T-helper 2 cell treated with Interferon-gamma antibody and Interleukin-4, amounts not matched to agents 5 μg/mL and 100 μg/mL, for 36 hours (primary cell): Measurements from ENCODE around the gene TBC1D21.

ENCODE experiments used
- DNase-seq: peaks from one replicate; pipeline ENCODE4 v3.0.0; 2021; ENCODE audit warnings: low spot score
- H3K27ac Mint-ChIP-seq: one replicate; pipeline ENCODE4 v1.8.0; 2021; ENCODE audit warnings: mild to moderate bottlenecking, mixed read lengths
- H3K27me3 Mint-ChIP-seq: one replicate; pipeline ENCODE4 v1.8.0; 2021; ENCODE audit warnings: low read depth, mixed read lengths
- H3K36me3 Mint-ChIP-seq: one replicate; pipeline ENCODE4 v1.8.0; 2021; ENCODE audit warnings: low read depth, mixed read lengths
- H3K4me1 Mint-ChIP-seq: one replicate; pipeline ENCODE4 v1.8.0; 2021; ENCODE audit warnings: low read depth, mixed read lengths
- H3K4me3 Mint-ChIP-seq: one replicate; pipeline ENCODE4 v1.8.0; 2022; ENCODE audit warnings: mild to moderate bottlenecking, moderate library complexity, mixed read lengths
- H3K9me3 Mint-ChIP-seq: one replicate; pipeline ENCODE4 v1.8.0; 2021; ENCODE audit warnings: mixed read lengths

Gene TBC1D21

DNA sequence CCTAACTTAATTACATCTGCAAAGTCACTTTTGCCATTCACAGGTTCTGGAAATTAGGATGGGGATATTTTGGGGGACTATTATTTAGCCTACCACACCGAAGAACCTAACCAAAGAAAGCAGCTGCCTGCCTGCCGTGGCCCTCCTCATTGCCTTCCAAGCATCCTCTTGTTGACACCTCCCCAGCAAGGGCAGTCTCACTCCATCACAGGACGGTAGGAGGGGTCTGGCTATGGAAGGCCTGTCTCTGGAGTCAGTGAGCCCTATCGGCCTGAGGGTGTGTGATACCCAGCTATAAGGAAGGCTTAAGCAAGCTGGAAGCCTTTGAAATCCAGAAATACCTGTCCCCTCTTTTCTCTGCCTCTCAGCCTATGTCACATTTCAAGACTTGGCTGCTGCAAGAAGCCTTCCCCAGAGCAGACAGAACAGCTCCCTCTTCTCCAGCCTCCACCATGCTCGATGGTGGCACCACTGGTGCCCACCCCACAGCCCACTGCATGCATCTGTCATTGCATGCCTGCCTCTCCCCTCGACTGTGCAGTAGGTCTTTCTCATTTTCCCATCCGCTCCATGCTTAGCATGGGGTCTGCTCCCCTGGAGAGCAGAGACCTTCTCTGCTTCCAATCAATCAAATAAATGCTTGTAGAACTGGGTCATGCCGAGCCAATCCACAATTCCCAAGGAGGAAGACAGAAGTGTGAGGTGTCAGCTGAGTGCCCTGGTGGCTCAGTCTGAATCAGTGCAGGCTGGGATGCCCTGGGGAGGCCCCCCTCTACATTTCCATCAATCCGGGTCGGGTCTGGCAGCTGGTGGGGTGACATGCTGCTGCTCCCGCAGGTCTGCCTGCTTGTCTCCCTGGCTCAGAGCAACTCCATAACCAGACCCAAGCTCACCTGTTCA, 29.0 kb downstream of the TBC1D21 start:
- Mint-ChIP-seq H3K27ac (no peak overlapping the region), H3K27me3 (no peaks in the 10 kb centered on the region), H3K9me3 (no peaks in the 10 kb centered on the region), H3K36me3 (no peaks in the 10 kb centered on the region), H3K4me3 (no peak overlapping the region), H3K4me1 (peaks cover 3% of the 10 kb centered on the region)
- DNase-seq: no peak

GRCh38 chr15:73904026-73904815, 30.9 kb downstream of the TBC1D21 start:
- Mint-ChIP-seq H3K27me3 (no peaks in the 10 kb centered on the region), H3K36me3 (no peaks in the 10 kb centered on the region), H3K9me3 (no peaks in the 10 kb centered on the region), H3K4me1 (peaks cover 4% of the 10 kb centered on the region), H3K4me3 (no peak overlapping the region), H3K27ac (no peak overlapping the region)
- DNase-seq: no peak

GRCh38 chr15:73905225-73905827, 32.0 kb downstream of the TBC1D21 start:
- Mint-ChIP-seq H3K36me3 (no peaks in the 10 kb centered on the region), H3K4me1 (peaks cover 4% of the 10 kb centered on the region), H3K4me3 (no peak overlapping the region), H3K27ac (no peak overlapping the region), H3K9me3 (no peaks in the 10 kb centered on the region), H3K27me3 (no peaks in the 10 kb centered on the region)
- DNase-seq: no peak

DNA sequence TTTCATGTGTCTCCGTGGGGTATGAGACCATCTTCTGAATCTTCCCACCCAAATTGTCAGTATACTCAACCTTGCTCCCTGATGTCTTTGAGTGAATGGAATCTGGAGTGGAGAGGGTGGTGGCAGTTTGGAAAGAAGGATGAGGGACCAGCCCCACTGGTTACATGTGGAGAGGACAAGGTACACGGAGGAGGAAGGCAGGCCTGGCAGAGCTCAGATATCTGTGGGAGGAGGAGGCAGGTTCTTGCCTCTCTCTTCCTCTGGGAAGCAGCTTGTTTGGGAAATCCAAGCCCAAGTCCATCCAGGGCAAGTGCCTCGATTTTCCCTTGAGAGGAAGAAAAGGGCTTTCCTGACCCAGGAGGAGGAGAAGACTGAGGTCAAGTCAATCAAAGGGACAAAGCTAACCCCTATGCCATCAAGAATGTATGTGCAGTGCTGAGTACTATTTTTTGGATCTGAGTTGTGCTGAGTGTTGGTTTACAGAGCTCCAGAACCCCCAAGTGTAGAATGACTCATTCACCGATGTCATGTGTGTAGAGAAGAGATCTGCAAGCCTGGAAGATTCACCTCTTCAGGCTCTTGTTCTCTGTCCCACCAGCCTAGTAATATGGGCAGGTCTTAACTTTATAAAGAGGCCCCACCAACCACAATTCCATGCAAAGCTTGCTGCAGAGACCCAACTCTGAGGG, 33.1 kb downstream of the TBC1D21 start:
- no peaks in the 10 kb centered on the region for H3K27me3 Mint-ChIP-seq
- no peak overlapping the region for H3K4me3 Mint-ChIP-seq
- no peaks in the 10 kb centered on the region for H3K9me3 Mint-ChIP-seq
- DNase-seq: no peak
- H3K36me3 Mint-ChIP-seq: no peaks in the 10 kb centered on the region
- no peak overlapping the region for H3K27ac Mint-ChIP-seq
- H3K4me1 Mint-ChIP-seq: peaks cover 4% of the 10 kb centered on the region

- peaks cover 3% of the 10 kb centered on the region for H3K27me3 Mint-ChIP-seq
- H3K36me3 Mint-ChIP-seq: no peaks in the 10 kb centered on the region
- H3K4me1 Mint-ChIP-seq: peaks cover 4% of the 10 kb centered on the region
- no peak for DNase-seq
- H3K4me3 Mint-ChIP-seq: no peak overlapping the region
- H3K9me3 Mint-ChIP-seq: no peaks in the 10 kb centered on the region
- H3K27ac Mint-ChIP-seq: no peak overlapping the region
Measured at GRCh38 chr15:73907035-73907408, 33.7 kb downstream of the TBC1D21 start.

DNA sequence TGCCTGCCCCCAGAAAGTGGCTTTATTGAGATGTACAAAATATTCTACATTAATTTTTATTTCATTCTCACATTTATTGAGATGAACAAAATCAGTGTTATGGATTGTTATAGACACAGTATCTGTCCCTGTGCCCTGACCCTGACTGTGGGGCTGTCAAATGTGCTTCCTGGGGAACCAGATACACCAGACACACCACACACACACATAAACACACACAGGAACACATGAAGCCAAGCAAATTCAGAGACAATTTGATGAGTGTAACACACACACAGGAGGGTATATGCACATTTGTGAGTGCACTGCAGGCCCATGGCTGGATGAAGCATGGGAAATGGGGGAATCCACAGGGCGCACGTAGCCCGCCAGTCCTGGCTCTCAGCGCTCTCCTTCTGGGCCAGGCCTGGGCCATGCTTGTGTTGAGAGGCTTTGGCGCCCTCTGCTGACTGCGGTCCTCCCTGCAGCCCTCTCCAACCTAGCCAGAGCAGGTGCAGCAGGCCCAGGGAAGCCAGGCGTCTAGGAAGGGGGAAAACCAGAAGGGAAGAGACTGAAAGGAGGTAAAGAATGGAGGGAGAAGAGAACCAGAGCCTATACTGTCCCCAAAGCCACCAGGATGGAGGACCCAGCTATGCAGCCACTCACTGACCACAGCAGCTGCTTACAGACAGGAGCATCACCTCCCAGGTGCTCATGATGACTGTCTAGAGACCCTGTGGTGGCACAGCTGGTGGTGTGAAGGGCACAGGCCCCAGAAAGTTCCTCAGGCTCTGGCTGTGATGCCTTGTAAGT, 34.9 kb downstream of the TBC1D21 start:
- H3K27me3 Mint-ChIP-seq: peaks cover 7% of the 10 kb centered on the region
- no peaks in the 10 kb centered on the region for H3K9me3 Mint-ChIP-seq
- no peak overlapping the region for H3K27ac Mint-ChIP-seq
- H3K4me3 Mint-ChIP-seq: no peak overlapping the region
- peaks cover 7% of the 10 kb centered on the region for H3K4me1 Mint-ChIP-seq
- DNase-seq: peak; percentile 57
- peaks cover 2% of the 10 kb centered on the region for H3K36me3 Mint-ChIP-seq

GRCh38 chr15:73908822-73909122, 35.4 kb downstream of the TBC1D21 start:
- Mint-ChIP-seq H3K4me1 (peaks cover 9% of the 10 kb centered on the region), H3K9me3 (no peaks in the 10 kb centered on the region), H3K27ac (no peak overlapping the region), H3K36me3 (peaks cover 2% of the 10 kb centered on the region), H3K27me3 (peaks cover 7% of the 10 kb centered on the region), H3K4me3 (no peak overlapping the region)
- no peak for DNase-seq

GRCh38 chr15:73909651-73910050, 36.3 kb downstream of the TBC1D21 start:
- Mint-ChIP-seq H3K27me3 (peaks cover 7% of the 10 kb centered on the region), H3K36me3 (peaks cover 2% of the 10 kb centered on the region), H3K4me3 (no peak overlapping the region), H3K4me1 (peaks cover 13% of the 10 kb centered on the region), H3K9me3 (no peaks in the 10 kb centered on the region), H3K27ac (no peak overlapping the region)
- DNase-seq: no peak

GRCh38 chr15:73910522-73911303, 37.3 kb downstream of the TBC1D21 start:
- DNase-seq: no peak
- Mint-ChIP-seq H3K9me3 (no peaks in the 10 kb centered on the region), H3K4me1 (peaks cover 13% of the 10 kb centered on the region), H3K36me3 (peaks cover 2% of the 10 kb centered on the region), H3K4me3 (no peak overlapping the region), H3K27me3 (peaks cover 7% of the 10 kb centered on the region), H3K27ac (no peak overlapping the region)

DNA sequence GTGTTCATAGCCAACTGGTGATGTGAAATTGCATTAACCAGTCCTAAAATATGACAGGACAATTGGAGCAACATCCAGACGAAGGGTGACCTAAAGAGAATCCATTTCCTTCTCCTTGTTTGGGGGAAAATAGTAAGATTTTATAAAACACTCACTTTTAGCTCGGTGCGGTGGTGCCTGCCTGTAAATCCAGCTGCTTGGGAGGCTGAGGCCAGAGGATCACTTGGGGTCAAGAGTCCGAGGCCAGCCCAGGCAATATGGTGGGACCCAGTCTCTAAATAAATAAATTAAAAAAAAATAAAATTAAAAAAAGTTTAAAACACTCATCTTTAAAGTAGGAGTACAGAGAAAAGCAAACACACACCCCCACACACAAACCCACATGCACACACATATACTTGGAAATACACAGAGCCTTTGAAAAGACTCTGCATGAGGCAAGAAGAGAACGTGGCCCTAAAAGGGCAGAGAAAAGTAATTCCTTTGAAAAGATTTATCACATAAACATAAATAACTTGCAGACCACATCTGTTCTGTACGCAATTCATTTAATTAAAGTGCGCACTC, 38.7 kb downstream of the TBC1D21 start:
- H3K27ac Mint-ChIP-seq: no peak overlapping the region
- peaks cover 12% of the 10 kb centered on the region for H3K4me1 Mint-ChIP-seq
- H3K36me3 Mint-ChIP-seq: peaks cover 4% of the 10 kb centered on the region
- DNase-seq: no peak
- peaks cover 7% of the 10 kb centered on the region for H3K27me3 Mint-ChIP-seq
- H3K4me3 Mint-ChIP-seq: no peak overlapping the region
- peaks cover 3% of the 10 kb centered on the region for H3K9me3 Mint-ChIP-seq

DNA sequence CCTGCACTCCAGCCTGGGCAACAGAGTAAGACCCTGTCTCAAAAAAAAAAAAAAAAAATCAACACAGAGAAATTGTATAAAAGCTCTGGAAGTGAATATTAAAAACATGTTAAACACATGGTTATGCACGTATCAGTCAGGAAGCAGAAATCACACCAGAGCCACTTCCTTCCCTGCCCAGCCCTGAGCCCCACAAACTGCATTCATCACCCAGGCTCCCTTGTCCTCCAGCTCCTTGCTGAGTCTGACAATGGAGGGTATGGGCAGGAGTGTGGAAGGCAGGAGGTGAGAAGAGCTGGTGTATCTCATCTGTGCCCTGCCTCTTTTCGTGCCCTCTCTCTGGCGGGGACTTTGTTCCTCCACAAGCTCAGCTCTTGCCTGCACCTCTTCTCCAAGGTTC, 40.8 kb downstream of the TBC1D21 start:
- Mint-ChIP-seq H3K4me1 (peaks cover 9% of the 10 kb centered on the region), H3K27me3 (peaks cover 7% of the 10 kb centered on the region), H3K4me3 (no peak overlapping the region)

GRCh38 chr15:73915082-73915481, 41.7 kb downstream of the TBC1D21 start:
- Mint-ChIP-seq H3K9me3 (peaks cover 19% of the 10 kb centered on the region), H3K27ac (no peak overlapping the region), H3K36me3 (peaks cover 12% of the 10 kb centered on the region), H3K4me3 (no peak overlapping the region), H3K27me3 (peaks cover 7% of the 10 kb centered on the region), H3K4me1 (peaks cover 12% of the 10 kb centered on the region)
- no peak for DNase-seq

More for the DNA sequence above, 40.8 kb downstream of the TBC1D21 start:
- Mint-ChIP-seq H3K36me3 (peaks cover 12% of the 10 kb centered on the region), H3K27ac (no peak overlapping the region), H3K9me3 (peaks cover 19% of the 10 kb centered on the region)
- DNase-seq: no peak
